Activated T-helper 2 cell treated with anti-CD3 and anti-CD28 coated beads, Interferon-gamma antibody, Interleukin-2, Interleukin-4, amounts not matched to agents 10 μg/mL and 5 μg/mL and 100 μg/mL, durations not matched to agents 14 hours and 24 hours and 36 hours (primary cell): ENCODE results near the gene FAM169A. TPM values are rescaled to one million over a fixed set of nuclear protein-coding genes. Genes with fewer than 3 reads are reported as not detected.
A peak's percentile ranks its signal among the peaks of the same experiment; 100 is the strongest.
"Not testable (repeated sequence)": the region's sequence is repeated elsewhere in the genome, so short reads cannot be mapped to it uniquely, and the experiment has no call there.

Source experiments
- DNase-seq: peaks from one replicate; pipeline ENCODE4 v3.0.0; 2021; ENCODE audit warnings: low spot score
- H3K27ac Mint-ChIP-seq: one replicate; pipeline ENCODE4 v1.8.0; 2021; ENCODE audit warnings: mixed read lengths
- H3K27me3 Mint-ChIP-seq: one replicate; pipeline ENCODE4 v1.8.0; 2021; ENCODE audit warnings: low read depth, mixed read lengths
- H3K36me3 Mint-ChIP-seq: one replicate; pipeline ENCODE4 v1.8.0; 2021; ENCODE audit warnings: low read depth, mixed read lengths
- H3K4me1 Mint-ChIP-seq: one replicate; pipeline ENCODE4 v1.8.0; 2021; ENCODE audit warnings: low read depth, mixed read lengths
- H3K4me3 Mint-ChIP-seq: one replicate; pipeline ENCODE4 v1.8.0; 2021; ENCODE audit warnings: low read depth, mild to moderate bottlenecking, moderate library complexity, mixed read lengths
- H3K9me3 Mint-ChIP-seq: one replicate; pipeline ENCODE4 v1.8.0; 2021; ENCODE audit warnings: mixed read lengths
- intact Hi-C: fragments of 100-400 bp; cut with micrococcal nuclease; formaldehyde crosslinking; loops from one replicate; pipeline ENCODE4 v1.15.1; 2023
- total RNA-seq: library from RNA; stranded (reverse); gene quantifications from 2 replicates; pipeline ENCODE4 v1.2.3, GENCODE V29; 2022

FAM169A gene
- total RNA-seq, 1 donor from 2014 or later: 2.1 TPM

DNA sequence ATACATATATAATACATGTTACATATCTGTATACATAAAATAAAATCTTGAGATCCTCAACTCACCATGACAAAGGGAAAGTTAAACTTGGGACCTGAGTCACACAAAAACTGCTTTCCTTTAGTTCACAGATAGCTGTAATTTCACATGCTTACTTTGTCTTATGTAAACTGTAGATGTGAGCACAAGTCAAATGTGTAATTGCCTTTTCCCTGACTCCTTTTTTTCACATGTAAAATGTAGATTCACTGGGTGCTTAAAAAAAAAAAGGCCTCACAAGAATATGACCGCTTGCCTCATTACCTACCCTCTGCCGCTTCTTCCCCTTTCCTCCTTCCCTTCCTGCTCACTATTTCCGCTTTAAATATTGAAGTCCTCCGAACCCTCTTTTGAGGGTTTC is 21.9 kb upstream of the FAM169A start:
- Mint-ChIP-seq H3K27me3 (peaks cover 13% of the 10 kb centered on the region), H3K9me3 (no peaks in the 10 kb centered on the region), H3K4me3 (no peak overlapping the region), H3K36me3 (no peaks in the 10 kb centered on the region), H3K4me1 (no peaks in the 10 kb centered on the region), H3K27ac (no peak overlapping the region)
- intact Hi-C loops: no loop called here
- no peak for DNase-seq

DNA sequence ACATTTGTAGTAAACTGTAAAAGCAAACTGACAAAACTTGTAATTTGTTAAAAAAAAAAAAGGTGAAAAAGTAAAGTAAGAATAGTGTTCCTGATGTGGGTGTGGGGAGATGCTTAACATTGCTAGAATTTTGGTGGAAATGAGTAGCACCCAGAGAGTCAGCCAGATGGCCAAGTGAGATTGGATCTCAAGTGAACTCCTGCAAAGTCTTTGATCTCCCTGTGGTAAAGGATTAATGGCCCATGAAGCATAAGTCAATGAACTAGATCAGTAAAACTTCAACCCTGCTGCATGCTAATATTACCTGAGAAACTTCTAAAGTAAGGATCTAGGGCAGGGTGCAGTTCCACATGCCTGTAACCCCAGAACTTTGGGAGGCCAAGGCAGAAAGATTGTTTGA is 19.0 kb upstream of the FAM169A start:
- Mint-ChIP-seq H3K9me3 (no peaks in the 10 kb centered on the region), H3K4me1 (no peaks in the 10 kb centered on the region), H3K27ac (no peak overlapping the region), H3K27me3 (peaks cover 10% of the 10 kb centered on the region), H3K4me3 (no peak overlapping the region), H3K36me3 (no peaks in the 10 kb centered on the region)
- no peak for DNase-seq
- intact Hi-C loops: no loop called here

DNA sequence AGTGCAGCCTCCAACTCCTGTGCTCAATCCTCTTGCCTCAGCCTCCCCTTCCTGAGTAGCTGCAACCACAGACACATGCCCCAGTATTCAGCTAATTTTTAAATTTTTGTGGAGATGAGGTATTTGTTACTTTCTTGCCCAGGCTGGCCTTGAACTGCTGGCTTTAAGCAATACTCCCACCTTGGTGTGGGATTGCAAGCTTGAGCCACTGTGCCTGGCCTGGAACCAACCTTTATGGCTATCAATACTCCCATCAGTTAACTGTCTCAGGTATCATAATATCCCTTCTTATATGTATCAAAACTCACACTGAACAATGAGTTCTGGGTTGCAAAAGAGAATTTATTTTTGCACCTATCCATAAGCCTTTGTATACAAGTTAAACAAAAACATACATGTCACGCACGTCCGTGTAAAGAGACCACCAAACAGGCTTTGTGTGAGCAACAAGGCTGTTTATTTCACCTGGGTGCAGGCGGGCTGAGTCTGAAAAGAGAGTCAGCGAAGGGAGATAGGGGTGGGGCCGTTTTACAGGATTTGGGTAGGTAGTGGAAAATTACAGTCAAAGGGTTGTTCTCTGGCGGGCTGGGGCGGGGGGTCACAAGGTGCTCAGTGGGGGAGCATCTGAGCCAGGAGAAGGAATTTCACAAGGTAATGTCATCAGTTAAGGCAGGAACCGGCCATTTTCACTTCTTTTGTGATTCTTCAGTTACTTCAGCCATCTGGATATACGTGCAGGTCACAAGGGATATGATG is 16.4 kb upstream of the FAM169A start:
- DNase-seq, H3K36me3 Mint-ChIP-seq, H3K4me1 Mint-ChIP-seq, H3K4me3 Mint-ChIP-seq, H3K27ac Mint-ChIP-seq, intact Hi-C loops, H3K27me3 Mint-ChIP-seq, H3K9me3 Mint-ChIP-seq: not testable (repeated sequence)

DNA sequence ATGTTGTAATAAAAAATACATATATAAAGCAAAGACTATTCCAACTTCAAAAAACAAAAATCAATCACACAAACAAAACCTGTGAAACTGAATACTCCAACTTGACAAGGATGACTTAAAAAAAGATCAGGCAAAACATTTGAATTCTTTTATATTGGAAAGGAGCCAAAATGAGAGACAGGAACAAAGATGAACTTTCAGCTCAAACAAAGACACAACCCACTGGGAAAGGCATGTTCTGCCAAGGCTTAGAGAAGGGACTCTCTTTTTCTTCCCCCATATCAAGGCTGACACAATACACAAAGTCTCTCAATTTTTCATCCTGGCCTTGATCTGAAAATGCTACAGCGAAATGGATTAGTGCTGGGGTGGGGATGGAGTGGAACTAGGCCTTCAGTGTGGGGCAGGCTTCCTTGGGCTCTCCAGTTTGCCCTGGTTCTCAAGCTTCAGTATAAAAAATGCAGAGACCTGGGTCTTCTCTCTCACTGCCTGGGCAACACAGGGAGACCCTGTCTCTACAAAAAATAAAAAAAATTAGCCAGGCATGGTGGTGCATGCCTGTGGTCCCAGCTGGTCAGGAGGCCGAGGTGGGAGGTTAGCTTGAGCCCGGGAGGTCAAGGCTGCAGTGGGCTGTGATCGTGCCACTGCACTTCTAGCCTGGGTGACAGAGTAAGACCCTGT is 11.6 kb upstream of the FAM169A start:
- H3K9me3 Mint-ChIP-seq: no peaks in the 10 kb centered on the region
- intact Hi-C loops: no loop called here
- peaks cover 3% of the 10 kb centered on the region for H3K27me3 Mint-ChIP-seq
- H3K4me1 Mint-ChIP-seq: no peaks in the 10 kb centered on the region
- no peak overlapping the region for H3K4me3 Mint-ChIP-seq
- no peak overlapping the region for H3K27ac Mint-ChIP-seq
- no peak for DNase-seq
- H3K36me3 Mint-ChIP-seq: no peaks in the 10 kb centered on the region

DNA sequence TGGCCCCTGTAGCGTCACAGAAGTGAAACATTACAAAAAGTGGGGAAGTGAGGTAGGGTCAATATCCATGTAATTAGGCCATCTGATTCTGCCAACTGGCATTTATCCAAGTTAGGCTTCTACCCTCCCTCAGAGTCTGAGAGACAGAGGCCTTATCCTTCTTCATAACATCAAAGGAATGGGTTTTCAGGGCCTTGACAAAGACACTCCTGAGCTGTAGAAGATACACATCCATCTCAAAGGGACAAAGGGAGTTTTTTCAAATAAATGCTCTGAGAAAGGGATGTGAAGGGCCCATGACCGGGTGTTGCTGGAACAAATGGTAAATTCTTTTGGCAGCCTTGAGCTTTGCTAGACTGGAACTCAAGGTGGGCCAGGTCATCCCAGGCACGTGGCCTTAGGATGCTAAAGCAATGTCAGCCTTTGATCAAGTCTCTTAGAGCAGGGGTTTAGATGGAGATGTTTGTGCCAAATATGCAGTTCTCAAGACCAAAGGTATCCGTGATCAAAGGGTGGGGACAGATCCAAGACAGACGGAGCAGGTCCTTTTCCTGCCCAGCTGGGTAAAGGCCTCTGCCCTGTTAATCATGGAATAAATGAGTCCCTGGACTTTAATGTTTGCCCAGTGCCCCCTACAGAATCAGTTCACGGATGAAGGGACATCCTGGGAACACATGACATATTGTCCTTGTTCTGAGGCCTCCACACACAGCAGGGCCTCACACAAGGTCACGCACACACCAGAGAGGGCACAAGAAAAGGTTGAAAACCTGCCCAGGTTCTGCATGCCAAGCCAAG is 10.0 kb upstream of the FAM169A start:
- Mint-ChIP-seq H3K4me3 (no peak overlapping the region), H3K4me1 (no peaks in the 10 kb centered on the region), H3K36me3 (no peaks in the 10 kb centered on the region), H3K27ac (no peak overlapping the region), H3K9me3 (no peaks in the 10 kb centered on the region), H3K27me3 (peaks cover 3% of the 10 kb centered on the region)
- intact Hi-C loops: no loop called here
- no peak for DNase-seq

DNA sequence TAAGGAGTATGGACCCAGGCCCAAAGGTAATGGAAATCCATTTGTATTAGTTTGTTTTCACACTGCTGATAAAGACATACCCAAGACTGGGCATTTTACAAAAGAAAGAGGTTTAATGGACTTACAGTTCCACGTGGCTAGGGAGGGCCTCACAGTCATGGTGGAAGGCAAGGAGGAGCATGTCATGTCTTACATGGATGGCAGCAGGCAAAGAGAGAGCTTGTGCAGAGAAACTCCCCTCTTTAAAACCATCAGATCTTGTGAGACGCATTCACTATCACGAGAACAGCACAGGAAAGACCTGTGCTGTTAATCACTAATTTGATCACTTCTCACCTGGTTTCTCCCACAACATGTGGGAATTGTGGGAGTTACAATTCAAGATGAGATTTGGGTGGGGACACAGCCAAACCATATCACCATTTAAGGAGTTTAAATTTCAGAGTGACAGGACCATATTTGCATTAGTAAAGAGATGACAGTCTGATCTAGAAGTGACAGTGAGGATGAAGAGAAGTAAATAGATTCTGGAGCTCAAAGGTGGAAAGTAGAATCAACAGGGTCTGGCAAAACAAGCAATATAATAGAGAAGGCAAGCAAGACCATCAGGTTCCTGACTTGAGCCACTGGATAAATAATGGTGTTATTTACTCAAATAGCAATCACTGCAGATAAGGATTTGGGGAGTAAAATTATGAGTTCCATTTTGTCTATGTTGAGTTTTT is 7.5 kb upstream of the FAM169A start:
- DNase-seq: no peak
- Mint-ChIP-seq H3K36me3 (no peaks in the 10 kb centered on the region), H3K4me3 (no peak overlapping the region), H3K27ac (no peak overlapping the region), H3K4me1 (no peaks in the 10 kb centered on the region), H3K9me3 (no peaks in the 10 kb centered on the region), H3K27me3 (peaks cover 7% of the 10 kb centered on the region)
- intact Hi-C loops: no loop called here

GRCh38 chr5:74870299-74871067 is 4.3 kb upstream of the FAM169A start:
- intact Hi-C loops: no loop called here
- H3K27ac Mint-ChIP-seq: no peak overlapping the region
- no peaks in the 10 kb centered on the region for H3K9me3 Mint-ChIP-seq
- no peaks in the 10 kb centered on the region for H3K36me3 Mint-ChIP-seq
- H3K4me1 Mint-ChIP-seq: peaks cover under 1% of the 10 kb centered on the region
- H3K27me3 Mint-ChIP-seq: peaks cover 20% of the 10 kb centered on the region
- DNase-seq: no peak
- no peak overlapping the region for H3K4me3 Mint-ChIP-seq

DNA sequence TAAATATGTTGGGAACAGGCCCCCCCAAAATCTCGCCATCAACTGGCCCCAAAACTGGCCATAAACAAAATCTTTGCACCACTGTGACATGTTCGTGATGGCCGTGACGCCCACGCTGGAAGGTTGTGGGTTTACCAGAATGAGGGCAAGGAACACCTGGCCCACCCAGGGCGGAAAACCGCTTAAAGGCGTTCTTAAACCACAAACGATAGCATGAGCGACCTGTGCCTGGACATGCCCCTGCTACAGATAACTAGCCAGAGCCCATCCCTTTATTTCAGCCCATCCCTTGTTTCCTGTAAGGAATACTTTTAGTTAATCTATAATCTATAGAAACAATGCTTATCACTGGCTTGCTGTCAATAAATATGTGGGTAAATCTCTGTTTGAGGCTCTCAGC is 3.2 kb upstream of the FAM169A start:
- H3K4me3 Mint-ChIP-seq, intact Hi-C loops, H3K4me1 Mint-ChIP-seq, H3K9me3 Mint-ChIP-seq, H3K27ac Mint-ChIP-seq, DNase-seq, H3K36me3 Mint-ChIP-seq: not testable (repeated sequence)
- H3K27me3 Mint-ChIP-seq: peaks cover 30% of the 10 kb centered on the region

GRCh38 chr5:74866596-74867162 is 492 bp upstream of the FAM169A start:
- H3K4me1 Mint-ChIP-seq: peaks cover 4% of the 10 kb centered on the region
- peaks cover 28% of the 10 kb centered on the region for H3K27me3 Mint-ChIP-seq
- DNase-seq: no peak
- no peaks in the 10 kb centered on the region for H3K9me3 Mint-ChIP-seq
- H3K36me3 Mint-ChIP-seq: no peaks in the 10 kb centered on the region
- H3K27ac Mint-ChIP-seq: peak overlapping the region; percentile 24
- peak overlapping the region; percentile 78 for H3K4me3 Mint-ChIP-seq
- intact Hi-C loops: no loop called here

DNA sequence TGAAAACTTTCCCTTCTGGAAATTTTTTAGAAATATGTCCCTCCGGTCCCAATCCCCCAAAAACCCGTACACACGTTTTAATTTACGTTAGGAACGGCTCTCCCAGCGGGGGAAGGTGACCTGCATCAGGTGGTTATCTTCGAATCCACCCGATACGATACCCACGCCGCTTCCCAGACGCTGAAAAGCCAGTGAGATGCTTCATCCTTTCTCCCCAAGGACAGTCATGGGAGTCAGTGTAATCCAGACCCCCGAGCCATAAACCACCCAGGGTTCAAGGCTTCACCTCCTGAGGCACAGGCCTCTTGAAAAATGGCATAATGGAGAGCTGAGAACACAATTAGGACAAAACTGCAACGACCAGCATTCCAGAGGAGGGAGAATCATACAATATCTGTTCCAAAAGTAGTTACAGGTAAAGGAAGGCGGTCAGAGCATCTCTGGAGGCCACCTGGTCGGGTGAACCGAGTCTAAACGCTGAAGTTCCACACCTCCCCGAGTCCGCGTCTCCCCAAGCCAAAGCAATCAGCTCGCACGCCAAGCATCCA is 857 bp downstream of the FAM169A start:
- DNase-seq: no peak
- no peaks in the 10 kb centered on the region for H3K9me3 Mint-ChIP-seq
- H3K27me3 Mint-ChIP-seq: peaks cover 28% of the 10 kb centered on the region
- no peaks in the 10 kb centered on the region for H3K36me3 Mint-ChIP-seq
- peak overlapping the region; percentile 74 for H3K27ac Mint-ChIP-seq
- H3K4me3 Mint-ChIP-seq: peak overlapping the region; percentile 86
- peaks cover 4% of the 10 kb centered on the region for H3K4me1 Mint-ChIP-seq
- intact Hi-C loops: no loop called here

DNA sequence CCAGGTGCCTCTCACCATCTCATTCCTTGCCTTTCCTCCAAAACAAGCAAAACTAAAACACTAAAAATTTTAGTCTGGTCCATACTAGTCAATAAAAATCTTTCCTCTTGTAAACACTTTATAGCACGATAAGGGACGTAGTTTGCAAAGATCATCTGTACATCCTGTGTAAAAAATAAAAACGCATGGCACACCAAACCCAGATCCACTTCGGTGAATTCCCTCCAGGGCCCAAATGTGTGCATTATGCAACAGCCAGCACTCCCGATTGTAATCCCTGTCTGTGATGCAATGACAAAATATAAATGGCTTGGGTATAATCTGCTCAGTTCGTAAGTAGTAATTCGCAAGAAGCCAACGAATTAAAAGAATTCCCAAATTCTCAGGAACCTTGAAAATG is 1.4 kb downstream of the FAM169A start:
- Mint-ChIP-seq H3K4me3 (peak overlapping the region; percentile 86), H3K27ac (no peak overlapping the region), H3K27me3 (peaks cover 28% of the 10 kb centered on the region), H3K4me1 (peaks cover 4% of the 10 kb centered on the region), H3K9me3 (no peaks in the 10 kb centered on the region), H3K36me3 (no peaks in the 10 kb centered on the region)
- no peak for DNase-seq
- intact Hi-C loops: no loop called here
